GM21576 (cell line): ENCODE data around the gene LMAN2.
"Not testable (repeated sequence)": the region's sequence is repeated elsewhere in the genome, so short reads cannot be mapped to it uniquely, and the experiment has no call there.

Experiments used
- ATAC-seq: cut with Tn5 transposase; IDR thresholded peaks from one replicate; pipeline ENCODE4 v1.9.1; 2021; ENCODE audit warnings: mild to moderate bottlenecking, moderate library complexity; ENCODE audit not compliant: unreplicated experiment

Gene LMAN2

GRCh38 chr5:177365845-177366527 lies 14.5 kb upstream of the LMAN2 start:
- no peak for ATAC-seq

- peak; percentile 33 for ATAC-seq
Observed at GRCh38 chr5:177364159-177364962, 12.9 kb upstream of the LMAN2 start.

- ATAC-seq = no peak
Observed at GRCh38 chr5:177363565-177363964, 12.1 kb upstream of the LMAN2 start.

GRCh38 chr5:177362610-177363507 lies 11.4 kb upstream of the LMAN2 start:
- ATAC-seq = no peak

- no peak for ATAC-seq
Observed at GRCh38 chr5:177362292-177362609, 10.8 kb upstream of the LMAN2 start.

- ATAC-seq = no peak
Observed at GRCh38 chr5:177361418-177362291, 10.2 kb upstream of the LMAN2 start.

GRCh38 chr5:177360740-177361139 lies 9.3 kb upstream of the LMAN2 start:
- ATAC-seq = not testable (repeated sequence)

- ATAC-seq = no peak
Observed at GRCh38 chr5:177359860-177360259, 8.4 kb upstream of the LMAN2 start.

- ATAC-seq = no peak
Observed at GRCh38 chr5:177359451-177359851, 8.0 kb upstream of the LMAN2 start.

GRCh38 chr5:177358370-177358819 lies 6.9 kb upstream of the LMAN2 start:
- peak; percentile 4 for ATAC-seq

GRCh38 chr5:177357459-177358351 lies 6.2 kb upstream of the LMAN2 start, which contains the start of gene RGS14:
Gene RGS14 (plus strand): TSS chr5:177357924. CDS start chr5:177358025, 101 bp downstream.
- peak; percentile 83 for ATAC-seq

GRCh38 chr5:177357146-177357458 lies 5.6 kb upstream of the LMAN2 start:
- ATAC-seq = no peak

- no peak for ATAC-seq
Observed at GRCh38 chr5:177356746-177357145, 5.3 kb upstream of the LMAN2 start.

- no peak for ATAC-seq
Observed at GRCh38 chr5:177355868-177356168, 4.3 kb upstream of the LMAN2 start.

GRCh38 chr5:177355162-177355867 lies 3.8 kb upstream of the LMAN2 start:
- no peak for ATAC-seq

- no peak for ATAC-seq
Observed at GRCh38 chr5:177354711-177355110, 3.2 kb upstream of the LMAN2 start.

GRCh38 chr5:177354256-177354655 lies 2.8 kb upstream of the LMAN2 start:
- no peak for ATAC-seq

GRCh38 chr5:177353093-177353492 lies 1.6 kb upstream of the LMAN2 start:
- ATAC-seq = no peak

GRCh38 chr5:177350776-177351391 lies 584 bp downstream of the LMAN2 start:
- ATAC-seq = peak; percentile 9
